H9 (cell line): Measurements from ENCODE around the gene TCF7L2. TPM values are rescaled to one million over a fixed set of nuclear protein-coding genes. Genes with fewer than 3 reads are reported as not detected.

Experiments used
- DNase-seq: peaks from one replicate; pipeline ENCODE4 v3.0.0-alpha.2; 2017
- H2AFZ ChIP-seq: one replicate; pipeline ENCODE4 v1.6.1; 2013; ENCODE audit warnings: mild to moderate bottlenecking, low read length, control low read depth, moderate library complexity
- H2AK5ac ChIP-seq: 2 replicates; pipeline ENCODE4 v1.6.1; 2013; ENCODE audit warnings: low read length, control low read depth, mixed read lengths; ENCODE audit not compliant: insufficient read length
- H2BK120ac ChIP-seq: one replicate; pipeline ENCODE4 v1.6.1; 2013; ENCODE audit warnings: low read depth, mild to moderate bottlenecking, low read length, control low read depth, inconsistent platforms; ENCODE audit not compliant: poor library complexity, severe bottlenecking
- H2BK12ac ChIP-seq: 2 replicates; pipeline ENCODE4 v1.6.1; 2013; ENCODE audit warnings: low read length, control low read depth, mixed read lengths, low read depth; ENCODE audit not compliant: insufficient read length
- H2BK15ac ChIP-seq: 2 replicates; pipeline ENCODE4 v1.6.1; 2013; ENCODE audit warnings: low read depth, low read length, control low read depth
- H2BK20ac ChIP-seq: one replicate; pipeline ENCODE4 v1.6.1; 2013; ENCODE audit warnings: low read depth, mild to moderate bottlenecking, low read length, control low read depth, inconsistent platforms; ENCODE audit not compliant: poor library complexity, severe bottlenecking
- H2BK5ac ChIP-seq: 2 replicates; pipeline ENCODE4 v1.6.1; 2013; ENCODE audit warnings: low read length, control low read depth, mixed read lengths; ENCODE audit not compliant: insufficient read length
- H3K14ac ChIP-seq: 2 replicates; pipeline ENCODE4 v1.6.1; 2013; ENCODE audit warnings: low read length, control low read depth; ENCODE audit not compliant: insufficient read depth
- H3K18ac ChIP-seq: 2 replicates; pipeline ENCODE4 v1.6.1; 2013; ENCODE audit warnings: low read depth, mild to moderate bottlenecking, mixed read lengths, low read length, control low read depth; ENCODE audit not compliant: insufficient read length
- H3K23ac ChIP-seq: 2 replicates; pipeline ENCODE4 v1.6.1; 2013; ENCODE audit warnings: low read length, control low read depth, mixed read lengths, low read depth; ENCODE audit not compliant: insufficient read length
- H3K23me2 ChIP-seq: 2 replicates; pipeline ENCODE4 v1.6.1; 2013; ENCODE audit warnings: low read depth, mild to moderate bottlenecking, mixed read lengths, low read length, control low read depth; ENCODE audit not compliant: insufficient read length, poor library complexity, severe bottlenecking
- H3K27ac ChIP-seq: 2 replicates; pipeline ENCODE4 v1.5.1; 2013; ENCODE audit warnings: low read length, control low read depth, mixed read lengths, low read depth; ENCODE audit not compliant: insufficient read length
- H3K27me3 ChIP-seq: 2 replicates; pipeline ENCODE4 v1.6.1; 2013; ENCODE audit warnings: low read length, control low read depth, inconsistent platforms; ENCODE audit not compliant: insufficient read depth
- H3K4ac ChIP-seq: 2 replicates; pipeline ENCODE4 v1.6.1; 2013; ENCODE audit warnings: low read depth, mild to moderate bottlenecking, control low read depth, inconsistent platforms, low read length, moderate library complexity
- H3K4me1 ChIP-seq: 2 replicates; pipeline ENCODE4 v1.6.1; 2013; ENCODE audit warnings: low read length, control low read depth, inconsistent platforms; ENCODE audit not compliant: insufficient read depth
- H3K4me2 ChIP-seq: 2 replicates; pipeline ENCODE4 v1.6.1; 2013; ENCODE audit warnings: low read length, control low read depth, mixed read lengths; ENCODE audit not compliant: insufficient read length, insufficient read depth
- H3K56ac ChIP-seq: 2 replicates; pipeline ENCODE4 v1.6.1; 2013; ENCODE audit warnings: low read depth, mild to moderate bottlenecking, mixed read lengths, low read length, control low read depth; ENCODE audit not compliant: insufficient read length
- H3K79me1 ChIP-seq: 2 replicates; pipeline ENCODE4 v1.6.1; 2013; ENCODE audit warnings: low read depth, mild to moderate bottlenecking, moderate library complexity, low read length, control low read depth, inconsistent platforms; ENCODE audit not compliant: insufficient read depth, poor library complexity, severe bottlenecking
- H3K79me2 ChIP-seq: 2 replicates; pipeline ENCODE4 v1.6.1; 2013; ENCODE audit warnings: low read length, control low read depth, inconsistent platforms; ENCODE audit not compliant: insufficient read depth
- H3K9ac ChIP-seq: 2 replicates; pipeline ENCODE4 v1.6.1; 2013; ENCODE audit warnings: low read length, control low read depth, mixed read lengths; ENCODE audit not compliant: insufficient read length; ENCODE audit errors: extremely low read depth
- H3K9me3 ChIP-seq: one replicate; pipeline ENCODE4 v1.6.1; 2013; ENCODE audit warnings: low read depth, low read length, inconsistent platforms; ENCODE audit not compliant: control insufficient read depth
- H3T11ph ChIP-seq: one replicate; pipeline ENCODE4 v1.6.1; 2013; ENCODE audit warnings: mild to moderate bottlenecking, low read length, control low read depth, inconsistent platforms
- H4K20me1 ChIP-seq: one replicate; pipeline ENCODE4 v1.6.1; 2013; ENCODE audit not compliant: control insufficient read depth, insufficient read length, insufficient read depth
- H4K5ac ChIP-seq: 2 replicates; pipeline ENCODE4 v1.6.1; 2013; ENCODE audit warnings: low read depth, mild to moderate bottlenecking, mixed read lengths, low read length, control low read depth; ENCODE audit not compliant: insufficient read length
- H4K8ac ChIP-seq: replicated peaks from 2 replicates; pipeline ENCODE4 v1.6.1; 2013; ENCODE audit warnings: low read length, control low read depth, mixed read lengths, low read depth; ENCODE audit not compliant: insufficient read length
- H4K91ac ChIP-seq: 2 replicates; pipeline ENCODE4 v1.6.1; 2013; ENCODE audit warnings: low read depth, mild to moderate bottlenecking, moderate library complexity, mixed read lengths, low read length, control low read depth; ENCODE audit not compliant: insufficient read length
- H3K27ac Mint-ChIP-seq, 3 experiments: 2 replicates in 2 of 3; 3 replicates in 1 of 3; pipeline ENCODE4 v1.8.0; 2020 to 2021; ENCODE audit warnings: mixed read lengths in 3 of 3, mild to moderate bottlenecking in 1 of 3, moderate library complexity in 1 of 3
- H3K27me3 Mint-ChIP-seq: 2 replicates; pipeline ENCODE4 v1.8.0; 2021; ENCODE audit warnings: low read depth, mild to moderate bottlenecking, moderate library complexity, mixed read lengths
- H3K36me3 Mint-ChIP-seq, 3 experiments: 2 replicates in 2 of 3; 3 replicates in 1 of 3; pipeline ENCODE4 v1.8.0; 2020 to 2021; ENCODE audit warnings: low read depth in 3 of 3, mixed read lengths in 3 of 3; ENCODE audit not compliant: insufficient read depth in 1 of 3
- H3K4me1 Mint-ChIP-seq, 2 experiments: 2 replicates each; pipeline ENCODE4 v1.8.0; 2020; ENCODE audit warnings: mixed read lengths in 2 of 2
- H3K4me3 Mint-ChIP-seq, 2 experiments: 2 replicates in 1 of 2; 3 replicates in 1 of 2; pipeline ENCODE4 v1.8.0; 2020 to 2021; ENCODE audit warnings: mild to moderate bottlenecking in 2 of 2, mixed read lengths in 2 of 2, moderate library complexity in 1 of 2
- H3K9me3 Mint-ChIP-seq, 2 experiments: 2 replicates in 1 of 2; 3 replicates in 1 of 2; pipeline ENCODE4 v1.8.0; 2020; ENCODE audit warnings: mild to moderate bottlenecking in 2 of 2, mixed read lengths in 2 of 2, moderate library complexity in 1 of 2
- WGBS: extraction: QIAGEN DNeasy Blood & Tissue Kit; methylation state at CpG from one replicate; pipeline ENCODE4 v1.1.7; 2013; ENCODE audit warnings: missing lambda C conversion rate, low lambda C conversion rate, mixed read lengths; ENCODE audit not compliant: insufficient read length; ENCODE audit errors: extremely low coverage; 5-methylcytosine and 5-hydroxymethylcytosine counted together
- total RNA-seq: library from RNA; stranded (reverse); gene quantifications from 2 replicates; pipeline ENCODE4 v1.2.1, GENCODE V29; 2021
- TF ChIP-seq, protein P1 (sequence below): fragments of 200-600 bp; sonication (generic); conservative IDR thresholded peaks from 3 replicates; pipeline ENCODE4 v1.8.0; 2021; ENCODE audit warnings: antibody characterized with exemption, mild to moderate bottlenecking

The TCF7L2 gene
- total RNA-seq, 1 experiment from 2014 or later = 71.1 TPM

DNA sequence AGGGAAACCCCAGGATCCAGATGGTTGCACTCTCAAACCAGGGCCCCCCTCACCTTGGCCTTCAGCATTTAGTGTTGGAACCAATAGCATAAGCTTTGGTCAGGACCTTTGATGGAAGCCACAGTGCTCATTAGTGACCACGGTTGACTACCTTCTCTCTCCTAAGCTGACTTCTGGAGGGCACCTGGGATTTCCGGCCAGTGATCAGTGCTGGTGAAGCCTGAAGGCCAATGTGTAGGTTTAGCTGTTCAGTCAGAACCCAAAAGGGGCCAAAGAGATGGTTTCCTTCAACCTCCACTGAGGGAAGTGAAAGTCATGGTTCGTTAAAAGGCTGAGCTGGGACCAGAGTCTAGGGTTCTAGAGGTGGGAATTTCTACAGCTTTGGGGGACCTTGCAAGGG lies 46.4 kb downstream of the TCF7L2 start:
- Histone ChIP-seq H2BK20ac (no peak overlapping the region), H3K4ac (no peak overlapping the region), H2AFZ (no peak overlapping the region), H3K18ac (no peak overlapping the region), H3K14ac (no peak overlapping the region), H2BK5ac (no peak overlapping the region), H3K9ac (no peak overlapping the region), H2BK12ac (no peak overlapping the region), H4K5ac (no peak overlapping the region), H3K23me2 (no peaks in the 10 kb centered on the region), H2AK5ac (no peak overlapping the region), H3K79me1 (peaks cover 5% of the 10 kb centered on the region), H4K8ac (no peak overlapping the region), H4K91ac (no peak overlapping the region), H2BK120ac (no peak overlapping the region), H3K27me3 (no peaks in the 10 kb centered on the region), H3K23ac (no peak overlapping the region), H3K27ac (no peak overlapping the region), H3K56ac (no peak overlapping the region), H3K79me2 (peaks cover 44% of the 10 kb centered on the region; the same call in 1 of the 2 replicates), H3T11ph (no peak overlapping the region), H4K20me1 (no peaks in the 10 kb centered on the region), H3K9me3 (no peaks in the 10 kb centered on the region), H3K4me2 (no peak overlapping the region), H3K4me1 (peaks cover 7% of the 10 kb centered on the region; the same call in 1 of the 2 replicates), H2BK15ac (no peak overlapping the region)
- Mint-ChIP-seq H3K9me3 (no peaks in the 10 kb centered on the region), H3K36me3 (peaks cover 13 to 41% (median 31%) of the 10 kb centered on the region in 3 experiments; a peak in 6 of 7 replicates), H3K27ac (peak overlapping the region in 1 of 3 experiments; percentile 56; a peak in 3 of 7 replicates), H3K4me3 (no peak overlapping the region), H3K4me1 (peaks cover 51 to 54% of the 10 kb centered on the region in 2 experiments), H3K27me3 (no peaks in the 10 kb centered on the region)
- no CpG with 5 or more reads among the region's 3 CpGs for WGBS
- no peak for DNase-seq
- TF ChIP-seq, protein P1, sequence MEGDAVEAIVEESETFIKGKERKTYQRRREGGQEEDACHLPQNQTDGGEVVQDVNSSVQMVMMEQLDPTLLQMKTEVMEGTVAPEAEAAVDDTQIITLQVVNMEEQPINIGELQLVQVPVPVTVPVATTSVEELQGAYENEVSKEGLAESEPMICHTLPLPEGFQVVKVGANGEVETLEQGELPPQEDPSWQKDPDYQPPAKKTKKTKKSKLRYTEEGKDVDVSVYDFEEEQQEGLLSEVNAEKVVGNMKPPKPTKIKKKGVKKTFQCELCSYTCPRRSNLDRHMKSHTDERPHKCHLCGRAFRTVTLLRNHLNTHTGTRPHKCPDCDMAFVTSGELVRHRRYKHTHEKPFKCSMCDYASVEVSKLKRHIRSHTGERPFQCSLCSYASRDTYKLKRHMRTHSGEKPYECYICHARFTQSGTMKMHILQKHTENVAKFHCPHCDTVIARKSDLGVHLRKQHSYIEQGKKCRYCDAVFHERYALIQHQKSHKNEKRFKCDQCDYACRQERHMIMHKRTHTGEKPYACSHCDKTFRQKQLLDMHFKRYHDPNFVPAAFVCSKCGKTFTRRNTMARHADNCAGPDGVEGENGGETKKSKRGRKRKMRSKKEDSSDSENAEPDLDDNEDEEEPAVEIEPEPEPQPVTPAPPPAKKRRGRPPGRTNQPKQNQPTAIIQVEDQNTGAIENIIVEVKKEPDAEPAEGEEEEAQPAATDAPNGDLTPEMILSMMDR = no peak
